Measurements from ENCODE around the gene UBL4B.

DNA sequence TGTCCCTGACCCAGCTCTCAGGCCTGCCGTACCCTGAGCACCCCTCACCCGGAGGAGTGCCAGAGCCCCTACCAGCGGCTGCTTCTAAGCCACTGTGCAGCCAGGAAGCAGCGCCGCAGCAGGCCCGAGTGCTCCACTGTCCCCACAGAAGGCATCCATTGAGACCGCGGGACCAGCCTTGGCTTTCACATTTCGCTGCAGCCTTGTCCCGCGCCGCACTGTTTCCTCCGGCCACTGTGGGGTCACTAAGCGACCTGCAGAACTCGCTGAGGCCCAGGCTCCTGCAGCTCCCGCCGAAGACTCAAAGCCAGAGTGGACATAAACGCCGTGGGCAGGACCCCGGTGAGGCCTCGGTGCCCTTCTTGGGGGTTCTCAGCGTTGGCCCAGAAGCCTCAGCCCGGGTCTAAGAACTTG, 44.8 kb upstream of the UBL4B start:
- TF ChIP-seq LEF1 (IDR thresholded peaks at IDR 0.05; ENCODE audit: borderline replicate concordance): no peak
- no peak for TF ChIP-seq HDGF (IDR thresholded peaks at IDR 0.05; ENCODE audit: borderline replicate concordance)
- no peak for TF ChIP-seq SP1 (IDR thresholded peaks at IDR 0.05)
- TF ChIP-seq, protein P1, sequence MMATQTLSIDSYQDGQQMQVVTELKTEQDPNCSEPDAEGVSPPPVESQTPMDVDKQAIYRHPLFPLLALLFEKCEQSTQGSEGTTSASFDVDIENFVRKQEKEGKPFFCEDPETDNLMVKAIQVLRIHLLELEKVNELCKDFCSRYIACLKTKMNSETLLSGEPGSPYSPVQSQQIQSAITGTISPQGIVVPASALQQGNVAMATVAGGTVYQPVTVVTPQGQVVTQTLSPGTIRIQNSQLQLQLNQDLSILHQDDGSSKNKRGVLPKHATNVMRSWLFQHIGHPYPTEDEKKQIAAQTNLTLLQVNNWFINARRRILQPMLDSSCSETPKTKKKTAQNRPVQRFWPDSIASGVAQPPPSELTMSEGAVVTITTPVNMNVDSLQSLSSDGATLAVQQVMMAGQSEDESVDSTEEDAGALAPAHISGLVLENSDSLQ (IDR thresholded peaks at IDR 0.05): no peak
- no peak for TF ChIP-seq ARNT (IDR thresholded peaks at IDR 0.05)
- no peak for TF ChIP-seq FOXM1 (IDR thresholded peaks at IDR 0.05; ENCODE audit: borderline replicate concordance)
- no peak for TF ChIP-seq BHLHE40 (IDR thresholded peaks at IDR 0.05; ENCODE audit: borderline replicate concordance)
